GM08714 (cell line): Measurements from ENCODE around the gene AIPL1.

ENCODE experiments used
- H3K4me3 ChIP-seq: fragments of 200-500 bp; sonication (Bioruptor generic); 2 replicates; pipeline ENCODE4 v1.5.1; 2014; ENCODE audit warnings: mild to moderate bottlenecking, low read length, inconsistent platforms
- ZNF274 ChIP-seq: IDR thresholded peaks from 2 replicates; pipeline ENCODE4 v1.6.1; 2012; ENCODE audit warnings: mild to moderate bottlenecking, low read depth, low read length

AIPL1 gene

DNA sequence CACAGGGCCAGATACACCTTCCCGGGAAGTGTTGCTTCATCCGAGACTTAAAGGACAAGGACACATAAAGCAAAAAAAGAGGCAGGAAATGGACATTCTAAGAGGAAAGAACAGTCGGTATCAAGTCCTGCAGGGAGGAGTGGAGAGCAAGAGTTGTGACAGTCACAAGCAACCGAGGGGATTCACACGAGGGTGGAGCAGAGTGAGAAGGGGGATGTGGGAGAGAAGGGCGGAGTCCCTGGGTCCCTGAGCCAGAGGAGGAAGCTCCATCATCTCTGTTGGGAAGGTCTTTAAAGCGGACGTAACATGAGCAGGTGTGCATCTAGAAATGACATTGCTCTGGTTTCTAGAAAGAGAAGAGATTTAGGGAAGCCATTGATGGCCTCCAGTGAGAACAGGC is 47.1 kb downstream of the AIPL1 start:
- TF ChIP-seq ZNF274 = no peak
- no peak overlapping the region for H3K4me3 ChIP-seq

DNA sequence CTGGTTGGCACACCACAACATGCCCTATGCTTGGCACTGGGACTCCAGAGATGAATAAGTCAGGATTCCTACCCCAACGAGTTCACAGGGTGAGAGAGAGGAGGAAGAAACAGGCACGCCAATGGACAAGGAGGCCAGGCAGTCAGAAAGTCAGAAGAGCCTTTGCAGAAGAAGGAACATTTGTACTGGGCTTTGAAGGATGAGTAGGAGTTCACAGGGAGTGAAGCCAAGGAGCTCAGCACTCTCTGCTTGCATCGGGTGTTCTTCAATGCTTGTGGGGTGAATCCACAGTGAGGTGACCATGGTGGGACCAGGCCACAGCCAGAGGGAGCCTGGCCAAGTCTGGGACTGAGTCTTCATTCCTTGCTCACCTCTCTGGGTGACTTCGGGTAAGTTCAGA is 47.5 kb downstream of the AIPL1 start:
- H3K4me3 ChIP-seq = no peak overlapping the region
- TF ChIP-seq ZNF274 = no peak

DNA sequence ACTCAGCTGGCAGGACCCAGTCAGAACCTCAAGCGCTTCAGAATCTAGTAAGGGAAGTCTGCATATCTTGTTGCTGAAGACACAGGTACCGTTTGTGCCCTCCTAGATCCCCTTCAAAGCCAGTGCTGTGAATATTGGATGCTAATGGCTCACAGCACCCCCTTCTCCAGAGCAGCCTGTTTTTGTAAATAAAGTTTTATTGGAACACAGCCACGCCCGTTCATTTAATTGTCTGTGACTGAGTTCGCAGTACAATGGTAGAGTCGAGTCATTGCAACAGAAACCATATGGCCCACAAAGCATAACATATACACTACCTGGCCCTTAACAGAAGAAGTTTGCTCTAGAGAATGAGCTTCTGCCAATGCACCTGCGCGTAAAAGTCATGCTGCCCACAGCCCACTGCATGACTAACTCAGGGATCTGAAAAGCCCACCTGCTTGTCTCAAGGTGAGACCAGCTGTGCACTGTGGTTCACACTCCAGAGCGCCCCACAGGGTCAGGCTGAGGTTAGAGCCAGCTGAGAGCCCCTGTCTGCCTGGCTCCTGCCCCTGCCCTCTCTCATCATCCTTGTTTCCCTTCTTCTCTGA is 48.8 kb downstream of the AIPL1 start:
- no peak overlapping the region for H3K4me3 ChIP-seq
- no peak for TF ChIP-seq ZNF274

DNA sequence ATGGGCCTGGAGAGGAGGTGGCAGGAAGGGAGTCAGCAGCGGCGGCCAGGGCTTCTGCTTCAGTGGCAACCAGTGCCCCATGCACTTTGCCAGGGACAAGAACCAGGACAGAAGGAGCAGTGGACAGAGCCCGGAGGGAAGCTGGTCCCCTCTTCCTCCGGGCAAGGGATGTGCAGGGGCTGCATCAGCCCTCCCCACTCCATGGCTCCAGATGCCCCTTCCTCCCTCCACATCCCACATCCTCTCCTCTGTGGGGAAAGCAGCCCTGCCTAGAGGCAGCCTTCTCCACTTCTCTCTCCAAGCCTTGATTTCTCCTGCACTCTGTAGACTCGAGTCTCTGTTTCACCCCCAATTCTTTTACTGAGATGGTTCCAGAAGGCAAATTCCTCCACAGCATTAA is 50.4 kb downstream of the AIPL1 start:
- TF ChIP-seq ZNF274 = no peak
- no peak overlapping the region for H3K4me3 ChIP-seq

DNA sequence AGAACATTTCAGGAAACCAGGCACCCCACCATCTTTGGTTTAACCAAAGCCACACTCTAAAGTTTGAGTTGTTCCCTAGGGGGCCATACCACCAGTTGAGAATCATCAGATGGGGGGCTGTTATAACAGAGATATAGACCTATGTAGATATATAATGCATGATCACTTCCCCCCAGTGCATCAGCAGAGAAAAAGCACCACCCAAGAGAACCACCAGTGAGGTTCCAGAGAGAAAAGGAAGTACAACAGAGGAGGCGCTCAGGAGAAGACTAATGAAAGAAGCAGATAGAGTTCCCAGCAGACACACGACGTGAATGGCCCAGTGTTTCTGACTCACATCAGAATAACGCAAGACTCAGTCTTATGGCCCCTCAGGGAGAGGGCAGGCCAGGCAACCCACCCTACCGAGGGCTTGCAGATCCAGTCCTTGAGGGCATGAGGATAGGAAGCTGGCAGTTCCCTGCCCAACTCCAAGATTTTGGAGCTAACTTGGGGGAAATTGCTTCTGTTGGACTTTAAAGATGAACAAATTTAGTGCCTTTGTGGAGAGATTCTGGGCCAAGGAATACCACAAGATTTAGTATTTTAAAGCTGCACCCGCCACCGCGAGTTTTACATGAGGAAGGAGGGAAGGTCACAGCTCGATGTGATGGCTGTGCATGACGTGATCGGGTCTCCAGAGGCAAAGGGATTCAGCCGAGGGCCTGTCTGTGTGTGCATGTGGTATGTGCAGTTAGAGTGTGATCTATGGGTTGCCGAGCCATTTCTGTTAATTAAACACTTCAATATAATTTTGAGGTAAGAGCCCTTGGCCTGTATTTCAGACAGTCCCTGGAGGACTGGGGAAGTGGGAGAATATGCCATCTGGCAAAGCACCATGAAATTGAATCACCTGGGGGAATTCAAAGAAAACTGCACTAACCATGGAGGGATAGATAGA is 53.1 kb downstream of the AIPL1 start:
- no peak overlapping the region for H3K4me3 ChIP-seq
- no peak for TF ChIP-seq ZNF274

DNA sequence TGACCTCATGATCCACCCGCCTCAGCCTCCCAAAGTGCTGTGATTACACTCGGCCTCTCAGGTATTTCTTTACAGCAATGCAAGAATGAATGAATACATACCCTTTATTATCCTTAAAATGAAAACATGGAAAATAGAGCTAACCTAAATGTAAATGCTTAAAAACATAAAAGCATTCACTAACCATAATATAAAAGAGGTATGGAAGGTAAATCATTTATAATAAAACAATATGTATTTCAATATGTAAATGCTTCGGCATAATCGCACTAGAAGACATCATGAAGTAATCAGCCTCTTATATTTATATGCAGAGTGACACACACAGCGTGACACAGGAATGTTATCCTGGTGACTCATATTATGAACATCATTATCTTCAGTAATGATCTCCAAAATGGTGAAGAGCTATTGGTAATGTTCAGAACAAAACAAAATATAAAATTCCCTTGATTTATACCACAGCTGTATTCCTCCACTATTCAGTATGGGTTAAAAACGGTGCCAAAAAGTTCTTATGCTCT is 53.9 kb downstream of the AIPL1 start:
- H3K4me3 ChIP-seq = no peak overlapping the region
- no peak for TF ChIP-seq ZNF274

DNA sequence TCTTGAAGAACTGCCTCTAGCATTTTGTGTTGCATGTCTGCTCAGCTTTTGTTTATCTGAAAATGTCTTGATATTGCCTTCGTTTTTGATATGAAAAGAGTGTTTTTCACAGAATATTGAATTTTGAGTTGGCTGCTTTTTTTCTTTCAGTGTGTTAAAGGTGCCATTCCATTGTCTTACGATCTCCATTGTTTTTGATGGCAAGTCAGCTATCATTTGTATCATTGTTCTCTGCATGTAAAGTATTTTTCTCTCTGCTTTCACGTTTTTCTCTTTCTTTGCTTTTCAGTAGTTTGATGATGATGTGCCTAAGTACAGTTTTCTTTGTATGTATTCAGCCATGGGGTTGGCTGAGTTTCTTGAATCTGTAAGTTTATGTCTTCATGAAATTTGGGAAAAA is 57.0 kb downstream of the AIPL1 start:
- H3K4me3 ChIP-seq = no peak overlapping the region
- TF ChIP-seq ZNF274 = no peak

DNA sequence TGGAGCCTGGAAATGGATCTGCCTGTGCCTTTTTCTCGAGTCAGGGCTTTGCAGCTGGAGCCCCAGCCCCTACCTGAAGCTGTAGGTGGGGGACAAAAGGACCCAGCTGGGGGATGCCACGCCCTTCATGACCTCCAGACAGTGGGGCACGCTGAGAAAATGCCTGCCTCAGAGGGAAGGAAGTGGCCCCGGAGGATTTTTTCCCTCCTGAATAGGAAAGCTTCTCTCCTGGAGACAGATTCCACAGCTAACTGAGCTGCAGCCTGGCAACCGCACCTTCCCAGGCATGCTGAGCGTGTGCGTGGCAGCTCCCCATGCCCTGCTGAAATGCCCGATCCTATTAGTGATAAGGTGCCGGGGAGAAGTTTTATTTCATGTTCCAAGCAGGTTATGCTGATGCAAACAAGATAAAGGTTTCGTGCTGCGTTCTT is 58.0 kb downstream of the AIPL1 start:
- H3K4me3 ChIP-seq = no peak overlapping the region

DNA sequence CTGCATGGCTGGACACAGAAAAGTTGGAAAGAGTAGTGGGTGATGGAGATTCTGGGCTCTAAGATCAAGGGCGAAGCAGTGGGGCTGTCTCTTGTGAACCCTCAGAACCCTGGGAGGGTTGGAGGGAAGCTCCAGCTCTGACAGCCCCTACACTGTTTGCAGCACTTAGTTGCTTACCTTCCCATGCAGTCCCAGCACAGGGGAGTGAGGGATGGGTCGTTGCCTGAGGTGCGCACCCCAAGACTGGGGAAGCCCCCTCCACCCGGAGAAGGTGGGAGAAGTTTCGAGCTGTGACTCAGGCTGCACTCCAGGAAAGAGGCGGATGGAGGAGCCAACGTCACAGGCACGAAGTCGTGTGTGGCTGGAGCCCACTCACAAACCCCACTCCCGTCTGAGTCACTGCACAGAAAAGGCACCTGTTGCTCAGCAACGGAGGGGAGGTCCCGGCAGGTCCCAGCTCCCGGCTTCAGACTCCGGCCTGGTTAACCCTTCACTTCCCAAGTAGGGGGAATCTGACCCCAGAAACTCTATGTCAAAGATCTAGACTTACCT is 60.1 kb downstream of the AIPL1 start:
- TF ChIP-seq ZNF274 = no peak
- H3K4me3 ChIP-seq = no peak overlapping the region

More for the DNA sequence above, 58.0 kb downstream of the AIPL1 start:
- TF ChIP-seq ZNF274 = no peak

DNA sequence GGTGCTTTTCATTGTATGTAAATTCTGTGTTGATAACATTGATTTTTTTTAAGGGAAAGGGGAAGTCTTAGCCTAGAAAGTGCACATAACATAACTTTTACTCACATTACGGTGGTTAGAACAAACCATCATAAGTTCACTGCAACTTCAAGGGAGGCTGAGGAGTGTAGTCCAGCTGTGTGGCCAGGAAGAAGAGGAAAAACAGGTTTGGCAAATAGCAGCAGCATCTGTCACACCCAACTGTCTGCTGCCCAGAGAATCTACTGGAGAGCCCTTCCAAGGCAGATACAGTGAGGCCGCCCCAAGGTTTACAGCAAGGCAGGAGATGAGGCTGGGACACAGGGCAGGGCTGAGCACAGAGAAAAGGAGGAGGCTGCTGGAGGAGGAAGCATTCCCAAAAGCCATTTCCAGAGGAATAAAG is 60.6 kb downstream of the AIPL1 start:
- no peak for TF ChIP-seq ZNF274
- no peak overlapping the region for H3K4me3 ChIP-seq
